ENCODE measurements around the gene ICE1. TPM values are rescaled to one million over a fixed set of nuclear protein-coding genes. Genes with fewer than 3 reads are reported as not detected.

The ICE1 gene
- total RNA-seq, 1 experiment from 2014 or later = 30.6 TPM

DNA sequence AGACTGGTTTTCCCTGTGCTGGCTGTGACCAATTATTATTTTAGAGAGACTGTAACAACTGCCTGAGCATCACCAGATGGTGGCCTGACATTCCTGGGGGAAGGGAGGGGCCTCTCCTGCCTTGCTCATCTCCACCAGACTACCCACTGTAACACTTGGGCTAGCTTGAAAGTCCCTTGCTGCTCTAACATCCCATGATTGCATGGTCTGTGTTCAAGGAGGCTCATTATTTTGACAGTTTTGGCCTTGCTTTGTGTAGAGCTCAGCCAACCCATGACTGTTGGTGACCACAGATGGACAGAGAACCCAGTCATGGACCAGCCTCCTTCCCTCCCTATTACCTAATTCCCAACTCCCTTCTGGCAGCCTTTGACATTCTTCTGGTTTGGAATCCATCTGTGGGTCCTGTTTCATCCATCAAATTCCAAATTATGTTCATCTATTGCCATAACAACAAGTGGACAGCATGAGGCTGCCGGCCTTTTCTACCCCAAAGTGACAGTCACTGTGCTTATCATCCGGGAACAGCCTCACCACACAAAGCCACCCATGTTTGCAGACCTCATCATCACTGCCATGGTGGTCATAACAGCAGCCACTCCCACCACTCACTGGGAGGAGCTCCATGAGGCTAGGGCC, 49.0 kb upstream of the ICE1 start:
- H3K4me3 Mint-ChIP-seq (ENCODE audit: unreplicated experiment) = no peak overlapping the region
- ChIA-PET CTCF (no interaction called here), POLR2A (no interaction called here)
- H3K4me3 ChIP-seq (ENCODE audit: low read depth, low read length) = no peak overlapping the region
- no peak for DNase-seq
- H3K9me3 Mint-ChIP-seq (ENCODE audit: unreplicated experiment) = peaks cover 27% of the 10 kb centered on the region
- BruUV-seq (replicated peaks) = no TSS peak
- H3K36me3 ChIP-seq (ENCODE audit: control insufficient read depth, insufficient read depth, low read length) = no peaks in the 10 kb centered on the region
- no peaks in the 10 kb centered on the region for H3K27me3 Mint-ChIP-seq (ENCODE audit: insufficient read depth, unreplicated experiment)
- H3K4me1 ChIP-seq = no peaks in the 10 kb centered on the region
- H3K9me3 ChIP-seq = no peaks in the 10 kb centered on the region
- H3K27me3 ChIP-seq (replicated peaks; ENCODE audit: control insufficient read depth, insufficient read depth, low read length) = no peaks in the 10 kb centered on the region
- intact Hi-C loops (cut with micrococcal nuclease; ENCODE audit: unreplicated experiment) = no loop called here
- no peaks in the 10 kb centered on the region for H3K4me1 Mint-ChIP-seq (ENCODE audit: low read depth, unreplicated experiment)
- no peak for TF ChIP-seq CTCF (IDR thresholded peaks at IDR 0.05; ENCODE audit: insufficient read depth in 1 of 2, low read depth in 1 of 2, low read length in 1 of 2, severe bottlenecking in 1 of 2, unreplicated experiment in 1 of 2)
- no peak overlapping the region for H3K27ac Mint-ChIP-seq (ENCODE audit: unreplicated experiment)
- no peaks in the 10 kb centered on the region for H3K36me3 Mint-ChIP-seq (ENCODE audit: insufficient read depth, unreplicated experiment)

DNA sequence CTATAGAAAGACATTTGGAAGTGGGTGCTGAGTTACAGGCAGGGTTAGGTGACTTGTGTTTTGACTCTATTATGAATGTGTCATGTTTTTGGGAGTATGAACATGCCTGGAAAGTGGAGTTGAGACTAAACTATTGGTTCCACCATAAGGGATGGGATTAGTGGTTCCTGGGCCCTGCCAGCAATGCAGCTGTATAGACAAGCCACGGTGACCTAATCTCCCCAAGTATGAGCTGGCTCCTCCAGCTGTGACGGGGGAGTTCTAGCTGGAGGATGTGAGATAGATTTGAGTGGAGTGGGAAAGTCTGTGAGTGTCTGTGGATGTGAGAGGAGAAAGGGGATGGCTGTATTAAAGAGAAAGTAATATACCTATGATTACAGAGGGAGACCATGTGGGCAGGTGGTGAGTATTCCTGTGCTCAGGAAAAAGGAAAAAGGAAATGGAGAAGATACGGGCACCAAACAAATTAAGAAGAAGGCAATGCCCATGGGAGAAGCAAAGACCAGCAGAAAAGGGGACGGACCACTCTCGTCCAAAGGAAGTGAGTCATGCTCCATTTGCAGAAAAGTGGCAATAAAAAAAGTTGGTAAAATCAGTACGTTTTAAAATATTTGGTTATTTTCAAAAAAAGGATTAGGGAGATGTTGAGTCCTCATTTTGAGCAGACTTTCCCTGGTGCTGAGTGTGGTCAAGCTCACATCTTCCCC, 48.3 kb upstream of the ICE1 start:
- Mint-ChIP-seq H3K36me3 (ENCODE audit: insufficient read depth, unreplicated experiment) (no peaks in the 10 kb centered on the region), H3K9me3 (ENCODE audit: unreplicated experiment) (peaks cover 31% of the 10 kb centered on the region), H3K4me3 (ENCODE audit: unreplicated experiment) (no peak overlapping the region), H3K27ac (ENCODE audit: unreplicated experiment) (no peak overlapping the region), H3K4me1 (ENCODE audit: low read depth, unreplicated experiment) (no peaks in the 10 kb centered on the region), H3K27me3 (ENCODE audit: insufficient read depth, unreplicated experiment) (no peaks in the 10 kb centered on the region)
- CTCF ChIA-PET = no interaction called here
- no TSS peak for BruUV-seq (replicated peaks)
- intact Hi-C loops (cut with micrococcal nuclease; ENCODE audit: unreplicated experiment) = no loop called here
- no peaks in the 10 kb centered on the region for H3K4me1 ChIP-seq
- no peaks in the 10 kb centered on the region for H3K27me3 ChIP-seq (replicated peaks; ENCODE audit: control insufficient read depth, insufficient read depth, low read length)
- no peak for DNase-seq
- no peaks in the 10 kb centered on the region for H3K9me3 ChIP-seq
- POLR2A ChIA-PET = no interaction called here
- H3K36me3 ChIP-seq (ENCODE audit: control insufficient read depth, insufficient read depth, low read length) = no peaks in the 10 kb centered on the region
- no peak overlapping the region for H3K4me3 ChIP-seq (ENCODE audit: low read depth, low read length)
- no peak for TF ChIP-seq CTCF (IDR thresholded peaks at IDR 0.05; ENCODE audit: insufficient read depth in 1 of 2, low read depth in 1 of 2, low read length in 1 of 2, severe bottlenecking in 1 of 2, unreplicated experiment in 1 of 2)

- H3K27ac Mint-ChIP-seq (ENCODE audit: unreplicated experiment) = no peak overlapping the region
- no peaks in the 10 kb centered on the region for H3K36me3 Mint-ChIP-seq (ENCODE audit: insufficient read depth, unreplicated experiment)
- no peaks in the 10 kb centered on the region for H3K4me1 ChIP-seq
- H3K4me3 ChIP-seq (ENCODE audit: low read depth, low read length) = no peak overlapping the region
- peaks cover 38% of the 10 kb centered on the region for H3K9me3 Mint-ChIP-seq (ENCODE audit: unreplicated experiment)
- no peaks in the 10 kb centered on the region for H3K4me1 Mint-ChIP-seq (ENCODE audit: low read depth, unreplicated experiment)
- TF ChIP-seq CTCF (IDR thresholded peaks at IDR 0.05; ENCODE audit: insufficient read depth in 1 of 2, low read depth in 1 of 2, low read length in 1 of 2, severe bottlenecking in 1 of 2, unreplicated experiment in 1 of 2) = no peak
- no peaks in the 10 kb centered on the region for H3K36me3 ChIP-seq (ENCODE audit: control insufficient read depth, insufficient read depth, low read length)
- intact Hi-C loops (cut with micrococcal nuclease; ENCODE audit: unreplicated experiment) = no loop called here
- ChIA-PET POLR2A (no interaction called here), CTCF (no interaction called here)
- no peaks in the 10 kb centered on the region for H3K27me3 Mint-ChIP-seq (ENCODE audit: insufficient read depth, unreplicated experiment)
- BruUV-seq (replicated peaks) = no TSS peak
- H3K27me3 ChIP-seq (replicated peaks; ENCODE audit: control insufficient read depth, insufficient read depth, low read length) = no peaks in the 10 kb centered on the region
- H3K4me3 Mint-ChIP-seq (ENCODE audit: unreplicated experiment) = no peak overlapping the region
- 0 out of 2 replicates have a peak, but pooled peaks cover 3% of the 10 kb centered on the region for H3K9me3 ChIP-seq
- DNase-seq = no peak
These were observed 44.7 kb upstream of the ICE1 start for GRCh38 chr5:5377780-5378179.
